Measurements from ENCODE around the gene PTPRU.

DNA sequence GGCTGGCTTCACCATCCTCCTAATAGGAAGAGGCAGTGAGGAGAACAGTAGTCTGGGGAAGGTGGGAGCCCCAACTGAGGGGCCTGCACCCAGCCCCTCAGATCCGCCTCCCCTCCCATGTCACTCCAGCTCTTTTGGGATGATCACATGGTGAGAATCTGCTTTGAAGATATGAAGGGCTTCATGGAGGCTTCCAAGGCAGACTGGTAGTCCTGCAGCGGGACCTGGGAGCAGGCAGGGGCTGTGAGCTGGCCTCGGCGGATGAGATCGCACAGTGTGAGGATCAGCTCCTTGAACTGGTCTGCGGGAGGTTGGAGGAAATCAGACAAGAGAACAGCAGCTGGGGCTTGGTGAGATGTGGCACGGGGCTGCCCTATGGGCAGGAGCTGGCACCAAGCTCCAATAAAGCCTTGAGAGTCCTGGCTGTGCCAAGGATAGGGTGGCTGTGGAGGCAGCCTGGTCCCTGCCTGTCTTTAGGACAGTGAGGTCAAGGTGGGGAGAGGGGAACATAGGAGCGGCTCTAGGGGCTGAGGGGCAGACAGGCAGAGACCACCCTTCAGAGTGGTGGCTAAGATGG is 42.4 kb upstream of the PTPRU start:
- no peak for TF ChIP-seq ELF4 (IDR thresholded peaks at IDR 0.05)
- no peak for TF ChIP-seq TARDBP (IDR thresholded peaks at IDR 0.05)
- TF ChIP-seq HDGF (IDR thresholded peaks at IDR 0.05; ENCODE audit: borderline replicate concordance) = no peak
- no peak for TF ChIP-seq SP1 (IDR thresholded peaks at IDR 0.05)
- TF ChIP-seq SUZ12 (IDR thresholded peaks at IDR 0.05) = no peak
- TF ChIP-seq BHLHE40 (IDR thresholded peaks at IDR 0.05; ENCODE audit: borderline replicate concordance) = no peak
- TF ChIP-seq CTBP1 (IDR thresholded peaks at IDR 0.05; ENCODE audit: borderline replicate concordance) = no peak
- TF ChIP-seq L3MBTL2 (conservative IDR thresholded peaks at IDR 0.05) = no peak

All from HEK293T (cell line).